Hematopoietic multipotent progenitor cell treated with erythropoietin and hydrocortisone succinate and interleukin-3 and kit ligand, for 17 days (in vitro differentiated cells): ENCODE measurements around the gene SLC6A4.
"Not testable (repeated sequence)": the region's sequence is repeated elsewhere in the genome, so short reads cannot be mapped to it uniquely, and the experiment has no call there.

Experiments used
- DNase-seq: peaks from one replicate; pipeline ENCODE4 v3.0.0-alpha.2; 2015; ENCODE audit warnings: low spot score

The SLC6A4 gene

DNA sequence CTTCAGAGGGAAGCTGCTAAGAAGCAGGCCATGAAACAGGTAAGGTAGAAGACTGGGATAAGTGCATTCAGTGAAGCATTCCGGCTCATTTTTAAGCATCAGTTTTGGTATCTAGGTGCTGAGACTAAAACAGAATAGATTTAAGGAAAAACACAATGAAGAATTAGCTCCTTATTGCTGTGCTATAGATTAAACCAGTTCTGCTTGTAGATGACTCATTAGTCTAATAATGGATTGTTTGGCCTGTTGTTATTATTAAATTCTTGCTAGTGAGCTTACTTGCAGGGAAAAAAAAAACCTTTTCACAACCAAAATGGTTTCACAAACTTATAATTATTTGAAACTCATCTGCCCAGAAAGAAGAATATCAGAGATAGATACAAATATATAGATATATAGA, 62.9 kb downstream of the SLC6A4 start:
- DNase-seq = no peak

- DNase-seq = no peak
These were observed 65.0 kb downstream of the SLC6A4 start for GRCh38 chr17:30170415-30170987.

GRCh38 chr17:30165960-30166359, 69.5 kb downstream of the SLC6A4 start:
- DNase-seq = no peak

GRCh38 chr17:30165147-30165546, 70.3 kb downstream of the SLC6A4 start:
- no peak for DNase-seq

DNA sequence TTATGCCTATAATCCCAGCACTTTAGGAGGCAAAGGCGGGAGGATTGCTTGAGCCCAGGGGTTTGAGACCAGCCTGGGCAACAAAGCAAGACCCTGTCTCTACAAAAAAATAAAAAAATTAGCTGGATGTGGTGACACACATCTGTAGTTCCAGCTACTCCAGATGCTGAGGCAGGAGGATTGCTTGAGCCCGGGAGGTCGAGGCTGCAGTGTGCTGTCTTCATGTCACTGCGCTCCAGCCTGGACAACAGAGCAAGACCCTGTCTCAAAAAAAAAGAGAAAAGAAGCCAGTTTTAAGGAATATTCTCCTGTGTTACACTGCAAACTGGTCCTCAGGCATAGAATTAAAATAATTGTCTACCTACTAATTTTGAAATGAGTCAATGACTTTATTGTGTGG, 71.0 kb downstream of the SLC6A4 start:
- DNase-seq = no peak

DNA sequence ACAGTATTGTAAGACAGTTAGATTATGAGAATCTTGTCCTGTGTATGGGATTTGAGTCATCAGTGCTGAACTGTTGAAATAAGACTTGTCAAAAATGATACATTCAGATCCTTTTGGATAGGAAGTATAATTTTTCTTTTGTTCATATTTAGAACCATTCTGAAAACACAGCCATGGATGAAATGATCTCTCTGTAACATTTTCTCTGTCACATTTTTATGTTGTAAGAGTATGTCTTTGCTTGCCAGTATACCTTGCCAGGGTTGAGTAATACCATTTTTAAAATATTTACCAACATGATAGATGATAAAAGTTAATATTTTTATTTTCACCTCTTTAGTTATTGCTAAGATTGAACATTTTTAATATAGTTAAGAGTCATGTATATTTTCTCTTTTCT, 73.9 kb downstream of the SLC6A4 start:
- DNase-seq = no peak

GRCh38 chr17:30160419-30161172, 74.9 kb downstream of the SLC6A4 start:
- no peak for DNase-seq

- DNase-seq = no peak
These were observed 76.4 kb downstream of the SLC6A4 start for GRCh38 chr17:30158896-30159625.

GRCh38 chr17:30155389-30155788, 80.1 kb downstream of the SLC6A4 start:
- no peak for DNase-seq

- DNase-seq = no peak
These were observed 82.0 kb downstream of the SLC6A4 start for GRCh38 chr17:30153463-30153862.

DNA sequence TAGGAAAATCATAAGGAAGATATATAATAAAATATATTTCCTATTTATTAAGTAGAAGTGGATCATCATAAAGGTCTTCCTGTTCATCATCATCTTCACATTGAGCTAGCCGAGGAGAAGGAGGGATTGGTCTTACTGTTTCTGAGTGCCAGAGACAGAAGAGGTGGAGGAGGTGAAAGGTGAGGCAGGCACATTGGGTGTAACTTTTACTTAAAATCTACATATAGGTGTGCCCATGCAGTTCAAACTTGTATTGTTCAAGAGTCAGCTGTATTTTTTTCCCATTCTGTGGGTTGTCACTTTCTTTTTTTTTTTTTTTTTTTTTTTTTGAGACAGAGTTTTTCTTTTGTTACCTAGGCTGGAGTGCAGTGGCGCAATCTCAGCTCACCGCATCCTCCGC, 84.0 kb downstream of the SLC6A4 start:
- no peak for DNase-seq

DNA sequence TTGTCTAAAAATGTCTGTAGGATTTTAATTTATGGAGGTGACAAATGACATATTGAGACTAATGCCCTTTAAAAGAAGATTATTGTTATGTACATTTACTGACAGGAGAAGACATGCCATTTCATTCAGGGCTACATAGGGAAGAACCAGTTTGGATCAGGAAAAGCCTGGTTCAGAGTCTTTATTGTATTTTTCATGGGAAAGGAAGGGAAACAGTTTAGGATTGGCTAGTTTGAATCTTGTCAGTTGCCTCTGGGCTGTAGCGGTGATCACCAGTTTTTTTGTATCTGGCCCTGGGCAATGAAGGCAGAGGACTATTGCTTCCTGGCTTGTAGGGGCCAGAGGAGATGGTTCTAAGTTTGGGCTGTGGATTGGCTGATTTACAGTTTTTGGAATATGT, 87.1 kb downstream of the SLC6A4 start:
- DNase-seq = no peak

DNA sequence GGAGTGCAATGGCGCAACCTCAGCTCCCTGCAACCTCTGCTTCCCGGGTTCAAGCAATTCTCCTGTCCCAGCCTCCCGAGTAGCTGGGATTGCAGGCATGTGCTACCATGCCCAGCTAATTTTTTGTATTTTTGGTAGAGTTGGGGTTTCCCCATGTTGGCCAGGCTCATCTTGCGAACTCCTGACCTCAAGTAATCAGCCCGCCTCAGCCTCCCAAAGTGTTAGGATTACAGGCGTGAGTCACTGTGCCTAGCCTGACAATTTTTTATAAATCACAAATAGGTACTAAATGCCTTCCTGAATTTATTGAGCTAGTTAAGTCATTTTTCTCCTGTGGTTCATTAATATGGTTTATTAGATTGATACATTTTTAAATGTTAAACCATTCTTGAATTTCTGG, 87.6 kb downstream of the SLC6A4 start:
- not testable (repeated sequence) for DNase-seq
